Right forelimb (tissue), 1 donor: ENCODE results near the gene OTOF.

Source experiments
- DNase-seq: peaks from one replicate; pipeline ENCODE4 v3.0.0-alpha.2; 2018

The OTOF gene

GRCh38 chr2:26495705-26496297 lies 17.9 kb upstream of the OTOF start:
- DNase-seq: no peak

DNA sequence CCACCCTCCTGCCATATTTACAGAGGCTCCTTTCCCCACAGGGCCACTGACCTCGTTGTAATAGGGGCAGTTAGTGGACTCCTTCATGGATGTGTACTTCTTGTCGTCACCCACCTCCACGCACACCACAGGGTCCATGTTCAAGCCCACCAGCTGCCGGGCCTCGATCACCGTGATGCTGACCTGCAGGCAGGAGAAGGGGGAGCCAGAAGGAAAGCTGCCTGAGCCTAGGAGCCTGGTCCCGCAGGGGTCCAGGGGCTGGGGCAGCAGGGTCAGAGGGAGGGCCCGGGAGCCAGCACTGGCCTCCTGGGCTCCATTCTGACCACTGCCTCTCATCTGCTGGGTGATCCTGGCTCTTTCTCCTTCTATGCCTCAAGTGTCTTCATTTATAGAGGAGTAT lies 17.0 kb upstream of the OTOF start:
- no peak for DNase-seq

GRCh38 chr2:26494199-26494598 lies 16.3 kb upstream of the OTOF start:
- DNase-seq: no peak

DNA sequence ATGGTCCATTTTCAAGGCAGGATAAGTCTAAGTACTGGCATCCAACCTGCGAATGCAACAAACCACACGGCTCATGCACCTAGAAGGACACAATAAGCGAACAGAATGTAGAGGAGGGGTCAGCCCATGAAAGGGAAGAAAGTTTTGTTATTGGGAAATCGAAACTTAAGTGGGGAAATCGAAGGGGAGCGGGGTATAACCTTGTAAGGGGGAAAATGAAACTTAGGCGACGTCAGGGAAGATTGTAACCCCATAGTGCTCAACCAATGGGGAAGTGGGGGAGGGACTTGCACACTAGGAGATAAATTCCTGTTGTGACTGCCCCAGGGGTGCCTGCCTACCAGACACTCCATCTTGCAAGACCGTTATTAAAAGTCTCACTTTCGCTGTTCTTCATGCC lies 15.6 kb upstream of the OTOF start:
- no peak for DNase-seq

GRCh38 chr2:26492749-26493515 lies 15.0 kb upstream of the OTOF start:
- no peak for DNase-seq

DNA sequence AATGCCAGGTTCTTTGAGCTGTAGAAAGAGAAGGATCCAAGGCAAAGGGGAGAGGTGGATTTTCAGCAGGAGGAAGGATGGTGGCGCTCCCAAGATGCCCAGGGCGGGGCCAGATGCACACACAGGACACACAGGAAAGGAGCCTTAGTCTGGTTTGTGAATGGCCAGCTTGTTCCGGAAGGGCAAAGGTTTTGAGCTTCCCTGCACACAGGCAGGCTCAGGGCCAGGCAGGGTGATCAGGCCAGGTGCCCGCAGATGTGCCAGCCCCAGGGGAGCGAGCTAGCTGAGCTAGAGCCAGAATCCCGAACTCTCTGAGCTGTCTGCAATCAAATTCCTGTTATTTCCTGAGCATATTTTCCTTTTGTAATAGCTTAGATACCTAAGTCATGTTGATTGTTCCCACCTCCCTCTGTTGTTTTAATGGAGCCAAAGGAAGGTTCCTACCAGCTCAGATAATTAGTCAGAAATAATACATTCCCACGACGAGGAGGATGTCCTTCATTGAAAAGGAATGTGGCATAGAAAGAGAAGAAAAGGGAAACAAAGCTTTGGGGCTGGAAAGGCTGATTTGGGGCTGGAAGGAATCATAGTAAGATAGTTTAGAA lies 13.7 kb upstream of the OTOF start:
- no peak for DNase-seq

- DNase-seq: no peak
Measured at GRCh38 chr2:26489213-26489850, 11.4 kb upstream of the OTOF start.

GRCh38 chr2:26488463-26489212 lies 10.7 kb upstream of the OTOF start:
- DNase-seq: no peak

DNA sequence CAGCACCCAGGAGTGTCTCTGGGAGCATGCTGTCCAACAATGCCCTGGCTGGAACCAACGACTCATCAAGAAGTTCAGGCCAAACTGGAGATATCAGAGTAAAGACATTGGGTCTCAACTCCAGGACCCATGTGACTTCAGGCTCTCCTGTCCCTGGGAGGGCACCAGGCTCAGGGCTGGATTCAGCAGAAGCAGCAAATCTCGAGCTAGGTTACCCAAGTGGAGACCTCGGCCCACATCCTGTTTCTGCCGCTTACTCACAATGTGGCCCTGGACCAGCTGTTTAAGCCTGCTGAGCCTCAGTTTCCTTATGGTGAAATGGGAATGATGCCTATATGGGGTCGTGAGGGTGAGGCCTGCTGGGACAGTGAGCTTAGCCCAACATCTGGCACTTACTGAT lies 9.3 kb upstream of the OTOF start:
- DNase-seq: no peak

GRCh38 chr2:26486789-26487188 lies 8.9 kb upstream of the OTOF start:
- DNase-seq: no peak

DNA sequence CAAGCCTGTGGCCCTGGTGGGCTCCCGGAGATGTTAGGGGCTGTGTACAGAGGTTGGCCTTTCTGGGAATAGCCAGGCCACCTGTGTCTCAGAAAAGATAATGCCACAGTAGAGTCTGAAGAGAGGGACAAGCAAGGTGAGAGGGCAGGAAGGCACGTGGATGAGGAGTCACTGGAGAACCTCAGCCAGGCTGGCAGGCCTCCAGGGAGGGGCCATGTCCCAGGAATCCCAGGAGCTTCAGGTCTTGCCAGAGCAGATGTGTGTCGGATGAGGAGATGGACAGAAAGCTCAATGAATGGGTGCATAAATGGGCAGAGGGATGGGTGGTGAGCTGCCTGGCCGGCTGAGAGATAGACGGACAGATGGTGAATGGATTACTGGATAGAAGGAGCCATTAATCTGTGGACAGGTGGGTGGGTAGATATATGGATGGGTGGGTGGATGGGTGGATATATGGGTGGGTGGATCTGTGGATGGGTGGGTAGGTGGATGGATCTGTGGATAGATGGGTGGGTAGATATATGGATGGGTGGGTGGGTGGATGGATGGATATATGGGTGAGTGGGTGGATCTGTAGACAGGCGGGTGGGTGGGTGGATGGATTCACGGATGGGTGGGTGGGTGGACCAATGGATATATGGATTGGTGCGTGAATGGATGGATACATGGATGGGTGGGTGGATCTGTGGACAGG lies 7.9 kb upstream of the OTOF start:
- no peak for DNase-seq

GRCh38 chr2:26485099-26485498 lies 7.2 kb upstream of the OTOF start:
- DNase-seq: no peak

- DNase-seq: no peak
Measured at GRCh38 chr2:26484579-26484978, 6.7 kb upstream of the OTOF start.

- DNase-seq: peak; percentile 64
Measured at GRCh38 chr2:26483957-26484565, 6.1 kb upstream of the OTOF start.

GRCh38 chr2:26483516-26483915 lies 5.6 kb upstream of the OTOF start:
- no peak for DNase-seq

- DNase-seq: no peak
Measured at GRCh38 chr2:26483027-26483326, 5.1 kb upstream of the OTOF start.

DNA sequence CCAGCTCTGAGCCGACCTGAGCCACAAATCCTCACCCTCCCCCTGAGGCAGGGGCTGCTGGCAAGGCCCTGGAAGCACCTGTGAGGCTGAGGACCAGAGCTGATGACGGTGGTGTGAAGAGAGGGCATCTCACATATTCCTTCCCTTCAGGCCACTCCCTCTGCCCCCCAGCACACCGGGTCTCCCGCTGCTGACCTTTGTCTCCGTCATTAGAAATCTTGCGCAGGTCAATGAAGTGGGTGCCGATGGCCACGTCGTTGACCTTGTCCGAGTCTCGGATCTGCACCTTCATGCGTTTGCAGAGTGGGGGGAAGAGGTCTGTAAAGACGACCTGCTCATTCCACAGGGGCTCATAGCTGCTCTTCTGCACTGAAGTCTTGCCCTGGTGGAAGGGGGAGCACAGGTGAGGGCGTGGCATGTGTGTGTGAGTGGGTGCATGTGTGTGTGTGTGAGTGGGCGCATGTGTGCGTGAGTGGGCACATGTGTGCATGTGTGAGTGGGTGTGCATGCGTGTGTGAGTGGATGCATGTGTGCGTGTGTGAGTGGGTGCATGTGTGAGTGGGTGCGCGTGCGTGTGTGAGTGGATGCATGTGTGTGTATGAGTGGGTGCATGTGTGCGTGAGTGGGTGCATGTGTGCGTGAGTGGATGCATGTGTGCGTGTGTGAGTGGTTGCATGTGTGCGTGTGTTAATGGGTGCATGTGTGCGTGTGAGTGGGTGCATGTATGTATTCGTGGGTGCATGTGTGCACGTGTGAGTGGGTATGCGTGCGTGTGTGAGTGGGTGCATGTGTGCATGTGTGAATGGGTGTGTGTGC lies 4.5 kb upstream of the OTOF start:
- DNase-seq: no peak

GRCh38 chr2:26481706-26482105 lies 3.8 kb upstream of the OTOF start:
- no peak for DNase-seq

DNA sequence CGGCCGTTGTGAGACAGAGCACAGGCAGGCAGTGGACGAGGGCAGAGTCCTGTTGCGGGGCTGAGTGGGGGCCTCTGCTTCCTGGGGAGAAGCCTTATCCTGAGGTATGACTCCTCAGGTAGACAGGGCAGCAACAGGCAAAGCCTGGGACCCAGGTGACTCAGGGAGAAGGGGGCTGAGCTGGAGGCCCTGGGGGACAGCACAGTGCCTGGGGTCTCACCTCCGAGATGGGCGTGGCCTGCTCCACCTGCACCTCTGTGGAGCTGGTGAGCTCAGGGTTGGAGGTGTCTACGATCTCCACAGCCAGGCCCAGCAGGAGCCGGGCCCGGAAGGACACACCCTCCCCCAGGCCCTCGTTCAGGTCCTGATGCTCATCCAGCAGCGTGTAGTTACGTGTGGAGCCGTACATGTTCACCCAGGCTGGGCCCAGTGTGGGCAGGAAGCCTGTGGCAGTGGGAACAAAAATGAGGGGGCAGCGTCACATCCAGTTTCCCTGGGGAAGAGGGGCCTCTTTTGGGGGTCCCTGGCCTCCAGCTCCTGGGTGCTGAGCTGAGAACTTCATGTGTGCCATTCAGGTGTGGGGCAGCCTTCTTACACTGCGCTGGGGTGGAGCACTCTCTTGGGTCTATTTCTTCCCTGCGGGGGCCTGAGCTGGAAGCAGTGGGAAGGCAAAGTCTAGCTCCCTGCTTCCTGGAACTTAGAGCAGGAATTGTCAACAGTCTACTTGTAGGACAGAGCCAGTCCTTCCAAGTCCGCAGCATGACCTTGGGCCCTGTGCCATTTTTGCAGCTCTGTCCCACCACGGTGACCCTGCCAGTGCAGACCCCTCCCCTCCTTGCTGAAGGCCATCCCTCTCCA lies 2.9 kb upstream of the OTOF start:
- no peak for DNase-seq

- DNase-seq: no peak
Measured at GRCh38 chr2:26479789-26480565, 2.1 kb upstream of the OTOF start.
